Activated T-helper 2 cell treated with anti-CD3 and anti-CD28 coated beads, Interferon-gamma antibody, Interleukin-2, Interleukin-4, amounts not matched to agents 10 μg/mL and 5 μg/mL and 100 μg/mL, durations not matched to agents 14 hours and 24 hours and 36 hours (primary cell): Measurements from ENCODE around the gene HTR3B. TPM values are rescaled to one million over a fixed set of nuclear protein-coding genes. Genes with fewer than 3 reads are reported as not detected.

Source experiments
- DNase-seq: peaks from one replicate; pipeline ENCODE4 v3.0.0; 2021; ENCODE audit warnings: low spot score
- H3K27ac Mint-ChIP-seq: one replicate; pipeline ENCODE4 v1.8.0; 2021; ENCODE audit warnings: mixed read lengths
- H3K27me3 Mint-ChIP-seq: one replicate; pipeline ENCODE4 v1.8.0; 2021; ENCODE audit warnings: low read depth, mixed read lengths
- H3K36me3 Mint-ChIP-seq: one replicate; pipeline ENCODE4 v1.8.0; 2021; ENCODE audit warnings: low read depth, mixed read lengths
- H3K4me1 Mint-ChIP-seq: one replicate; pipeline ENCODE4 v1.8.0; 2021; ENCODE audit warnings: low read depth, mixed read lengths
- H3K4me3 Mint-ChIP-seq: one replicate; pipeline ENCODE4 v1.8.0; 2021; ENCODE audit warnings: low read depth, mild to moderate bottlenecking, moderate library complexity, mixed read lengths
- H3K9me3 Mint-ChIP-seq: one replicate; pipeline ENCODE4 v1.8.0; 2021; ENCODE audit warnings: mixed read lengths
- intact Hi-C: fragments of 100-400 bp; cut with micrococcal nuclease; formaldehyde crosslinking; loops from one replicate; pipeline ENCODE4 v1.15.1; 2023
- total RNA-seq: library from RNA; stranded (reverse); gene quantifications from 2 replicates; pipeline ENCODE4 v1.2.3, GENCODE V29; 2022

Gene HTR3B
- total RNA-seq, 1 donor from 2014 or later = not detected

DNA sequence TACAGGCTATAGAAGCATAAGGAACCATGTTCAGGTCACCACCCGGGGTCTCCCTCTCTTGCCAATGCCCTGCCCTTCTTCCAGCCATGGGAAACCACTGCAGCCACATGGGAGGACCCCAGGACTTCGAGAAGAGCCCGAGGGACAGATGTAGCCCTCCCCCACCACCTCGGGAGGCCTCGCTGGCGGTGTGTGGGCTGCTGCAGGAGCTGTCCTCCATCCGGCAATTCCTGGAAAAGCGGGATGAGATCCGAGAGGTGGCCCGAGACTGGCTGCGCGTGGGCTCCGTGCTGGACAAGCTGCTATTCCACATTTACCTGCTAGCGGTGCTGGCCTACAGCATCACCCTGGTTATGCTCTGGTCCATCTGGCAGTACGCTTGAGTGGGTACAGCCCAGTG, 84.8 kb downstream of the HTR3B start:
- intact Hi-C loops = no loop called here
- Mint-ChIP-seq H3K36me3 (no peaks in the 10 kb centered on the region), H3K27me3 (peaks cover 2% of the 10 kb centered on the region), H3K4me1 (no peaks in the 10 kb centered on the region), H3K4me3 (no peak overlapping the region), H3K9me3 (no peaks in the 10 kb centered on the region), H3K27ac (no peak overlapping the region)
- no peak for DNase-seq

- H3K36me3 Mint-ChIP-seq = no peaks in the 10 kb centered on the region
Measured at GRCh38 chr11:113989916-113990315, 85.3 kb downstream of the HTR3B start.

GRCh38 chr11:113991170-113991569, 86.6 kb downstream of the HTR3B start:
- intact Hi-C loops = no loop called here
- Mint-ChIP-seq H3K9me3 (no peaks in the 10 kb centered on the region), H3K27me3 (peaks cover 3% of the 10 kb centered on the region), H3K4me3 (no peak overlapping the region), H3K27ac (no peak overlapping the region), H3K4me1 (no peaks in the 10 kb centered on the region), H3K36me3 (no peaks in the 10 kb centered on the region)
- no peak for DNase-seq

More at GRCh38 chr11:113989916-113990315, 85.3 kb downstream of the HTR3B start:
- Mint-ChIP-seq H3K9me3 (no peaks in the 10 kb centered on the region), H3K27me3 (peaks cover 2% of the 10 kb centered on the region), H3K4me1 (no peaks in the 10 kb centered on the region), H3K4me3 (no peak overlapping the region), H3K27ac (no peak overlapping the region)
- intact Hi-C loops = no loop called here
- DNase-seq = no peak

- no peak for DNase-seq
- no peak overlapping the region for H3K27ac Mint-ChIP-seq
- H3K9me3 Mint-ChIP-seq = no peaks in the 10 kb centered on the region
- intact Hi-C loops = no loop called here
- H3K4me3 Mint-ChIP-seq = no peak overlapping the region
- H3K4me1 Mint-ChIP-seq = no peaks in the 10 kb centered on the region
- H3K27me3 Mint-ChIP-seq = peaks cover 5% of the 10 kb centered on the region
- no peaks in the 10 kb centered on the region for H3K36me3 Mint-ChIP-seq
Measured at GRCh38 chr11:113991718-113992458, 87.3 kb downstream of the HTR3B start.

DNA sequence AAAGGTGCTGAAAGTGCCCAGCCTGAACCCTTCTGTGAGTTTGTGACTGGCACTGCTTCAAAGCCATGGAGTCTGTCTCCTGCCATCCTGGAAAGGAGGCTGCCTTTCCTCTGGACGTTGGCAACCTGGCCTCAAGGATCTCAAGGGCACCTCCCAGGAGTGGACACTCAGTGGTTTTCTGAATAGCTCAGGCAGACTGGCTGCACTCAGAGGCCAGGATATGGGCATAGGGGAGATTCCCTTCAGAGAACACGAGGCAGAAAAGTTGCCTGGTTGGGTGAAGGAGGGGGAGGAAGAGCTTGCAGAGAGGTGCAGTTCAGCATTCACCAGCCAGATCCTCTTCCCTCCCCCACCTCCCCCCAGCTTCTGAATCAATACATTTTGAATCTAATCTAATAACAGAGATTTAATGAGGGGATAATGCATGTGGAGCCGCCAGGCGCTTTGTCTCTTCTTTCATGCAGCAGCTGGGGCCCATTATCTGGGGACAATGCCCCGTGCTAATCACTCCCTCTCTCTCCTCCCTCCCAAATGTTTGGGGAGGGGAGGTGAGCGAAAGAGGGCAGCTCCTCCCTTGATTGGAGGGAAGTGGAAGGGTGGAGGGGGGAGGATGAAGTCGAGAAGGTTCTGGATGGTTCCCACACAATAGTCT, 88.0 kb downstream of the HTR3B start:
- Mint-ChIP-seq H3K9me3 (no peaks in the 10 kb centered on the region), H3K27me3 (peaks cover 10% of the 10 kb centered on the region), H3K27ac (no peak overlapping the region), H3K36me3 (no peaks in the 10 kb centered on the region), H3K4me3 (no peak overlapping the region), H3K4me1 (no peaks in the 10 kb centered on the region)
- intact Hi-C loops = no loop called here
- DNase-seq = no peak

- H3K4me1 Mint-ChIP-seq = no peaks in the 10 kb centered on the region
- intact Hi-C loops = loop anchor here (1.0 kb wide), 2 partner anchors 42 to 267 kb away; no protein-coding TSS in a partner anchor
- DNase-seq = no peak
Measured at GRCh38 chr11:113994077-113994954, 89.7 kb downstream of the HTR3B start.

More at GRCh38 chr11:113994077-113994954, 89.7 kb downstream of the HTR3B start:
- peaks cover 10% of the 10 kb centered on the region for H3K27me3 Mint-ChIP-seq
- no peaks in the 10 kb centered on the region for H3K9me3 Mint-ChIP-seq
- H3K4me3 Mint-ChIP-seq = no peak overlapping the region
- no peak overlapping the region for H3K27ac Mint-ChIP-seq
- no peaks in the 10 kb centered on the region for H3K36me3 Mint-ChIP-seq

Other genes with a start within 250 kb of the HTR3B start
- 0.48 and 1.0 TPM in 2 replicates for gene TMPRSS5, start 198.5 kb upstream of the HTR3B start, total RNA-seq
- 24.4 TPM in 2 replicates for gene ZW10, start 131.1 kb upstream of the HTR3B start, total RNA-seq
- not detected in 2 replicates for gene CLDN25, start 125.0 kb upstream of the HTR3B start, total RNA-seq
- 34.8 and 38.4 TPM in 2 replicates for gene USP28, start 29.2 kb upstream of the HTR3B start, total RNA-seq
- gene HTR3A, start 70.3 kb downstream of the HTR3B start, total RNA-seq = not detected in 2 replicates
- gene ZBTB16, start 154.9 kb downstream of the HTR3B start, total RNA-seq = 2.8 and 2.9 TPM in 2 replicates